NCI-H2107 treated with DMSO at 0.1 percent for 48 hours (cell line): ENCODE results near the gene PSMA7.

Source experiments
- DNase-seq: peaks from one replicate; lab custom pipeline; 2025; ENCODE audit not compliant: unreplicated experiment; lab: John Stamatoyannopoulos, UW

The PSMA7 gene

GRCh38 chr20:62096421-62097380 lies 46.5 kb downstream of the PSMA7 start:
- no peak for DNase-seq

DNA sequence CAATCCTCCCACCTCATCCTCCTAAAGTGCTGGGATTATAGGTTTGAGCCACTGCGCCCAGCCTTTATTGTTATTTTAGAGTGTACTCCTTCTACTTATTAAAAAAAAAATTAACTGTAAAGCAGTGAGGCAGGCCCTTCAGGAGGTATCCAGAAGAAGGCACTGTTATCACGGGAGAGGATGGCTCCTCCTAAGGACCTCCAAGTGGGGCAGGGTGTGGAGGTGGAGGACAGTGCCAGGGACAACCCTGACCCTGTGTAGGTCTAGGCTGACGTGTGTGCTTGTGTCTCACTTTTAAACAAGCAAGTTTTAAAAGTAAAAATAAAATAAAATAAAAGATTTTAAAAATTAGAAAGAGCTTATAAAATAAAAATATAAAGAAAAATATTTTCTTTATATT lies 53.8 kb downstream of the PSMA7 start:
- DNase-seq = no peak

GRCh38 chr20:62088258-62089127 lies 54.7 kb downstream of the PSMA7 start:
- no peak for DNase-seq

DNA sequence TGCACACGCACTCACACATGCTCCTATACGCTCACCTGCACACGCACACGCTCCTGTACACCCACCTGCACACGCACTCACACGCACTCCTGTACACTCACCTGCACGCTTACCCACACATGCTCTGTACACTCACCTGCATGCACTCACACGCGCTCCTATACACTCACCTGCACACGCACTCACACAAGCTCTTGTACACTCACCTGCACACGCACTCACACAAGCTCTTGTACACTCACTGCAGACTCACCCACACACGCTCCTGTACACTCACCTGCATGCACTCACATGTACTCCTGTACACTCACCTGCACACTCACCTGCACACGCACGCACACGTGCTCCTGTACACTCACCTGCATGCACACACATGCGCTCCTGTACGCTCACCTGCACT lies 55.6 kb downstream of the PSMA7 start:
- no peak for DNase-seq

DNA sequence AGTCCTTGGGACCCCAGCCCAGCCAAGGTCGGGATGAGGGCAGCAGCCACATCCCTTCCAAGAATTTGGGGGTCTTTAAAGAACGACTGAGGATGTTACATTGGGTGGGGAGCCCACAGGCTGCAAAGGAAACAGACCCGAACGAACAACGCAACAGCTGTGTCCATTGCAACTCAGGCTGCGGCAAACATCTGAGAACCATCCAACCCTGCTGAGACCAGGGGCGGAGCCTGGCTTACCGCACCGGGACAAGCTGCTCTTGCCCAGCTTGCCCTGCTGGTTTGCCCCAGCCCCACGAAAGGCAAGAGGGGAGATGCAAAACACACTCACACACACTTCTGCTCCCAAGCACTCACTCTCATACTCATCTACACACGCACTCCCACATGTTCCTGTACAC lies 56.0 kb downstream of the PSMA7 start:
- no peak for DNase-seq
